SIG-M5 treated with dmso at 0.1 percent for 504 hours (cell line): Measurements from ENCODE around the gene B9D2.
"Not testable (repeated sequence)": the region's sequence is repeated elsewhere in the genome, so short reads cannot be mapped to it uniquely, and the experiment has no call there.

Source experiments
- DNase-seq: peaks from one replicate; lab custom pipeline; 2025; ENCODE audit not compliant: unreplicated experiment; lab: John Stamatoyannopoulos, UW

B9D2 gene

GRCh38 chr19:41391618-41392017 is 27.7 kb upstream of the B9D2 start:
- no peak for DNase-seq

GRCh38 chr19:41386442-41386841 is 22.5 kb upstream of the B9D2 start:
- no peak for DNase-seq

- DNase-seq = no peak
Observed at GRCh38 chr19:41384351-41384750, 20.4 kb upstream of the B9D2 start.

GRCh38 chr19:41381536-41381935 is 17.6 kb upstream of the B9D2 start:
- DNase-seq = not testable (repeated sequence)

- DNase-seq = peak; percentile 23
Observed at GRCh38 chr19:41377977-41378709, 14.2 kb upstream of the B9D2 start.

- no peak for DNase-seq
Observed at GRCh38 chr19:41376998-41377365, 13.0 kb upstream of the B9D2 start.

- peak; percentile 21 for DNase-seq
Observed at GRCh38 chr19:41376241-41376997, 12.5 kb upstream of the B9D2 start, which contains the start of gene TMEM91. Gene TMEM91, plus strand, starts transcription at chr19:41376533. Its CDS starts 1,777 bp downstream, at chr19:41378310.

- DNase-seq = no peak
Observed at GRCh38 chr19:41373993-41374392, 10.0 kb upstream of the B9D2 start.

- DNase-seq = no peak
Observed at GRCh38 chr19:41372501-41372900, 8.6 kb upstream of the B9D2 start.

- no peak for DNase-seq
Observed at GRCh38 chr19:41371541-41371940, 7.6 kb upstream of the B9D2 start.

- not testable (repeated sequence) for DNase-seq
Observed at GRCh38 chr19:41371119-41371518, 7.2 kb upstream of the B9D2 start.

GRCh38 chr19:41369769-41370168 is 5.8 kb upstream of the B9D2 start:
- DNase-seq = no peak

- peak; percentile 65 for DNase-seq
Observed at GRCh38 chr19:41367848-41368301, 3.9 kb upstream of the B9D2 start.

GRCh38 chr19:41366089-41366488 is 2.1 kb upstream of the B9D2 start:
- no peak for DNase-seq

GRCh38 chr19:41364524-41365391 is 809 bp upstream of the B9D2 start:
- DNase-seq = peak; percentile 81

GRCh38 chr19:41363371-41363752 is 587 bp downstream of the B9D2 start:
- DNase-seq = no peak

- no peak for DNase-seq
Observed at GRCh38 chr19:41362143-41362847, 1.7 kb downstream of the B9D2 start.

- DNase-seq = no peak
Observed at GRCh38 chr19:41359741-41360140, 4.2 kb downstream of the B9D2 start.

GRCh38 chr19:41357746-41358145 is 6.2 kb downstream of the B9D2 start:
- DNase-seq = no peak

- no peak for DNase-seq
Observed at GRCh38 chr19:41356984-41357739, 6.8 kb downstream of the B9D2 start.
